GM12872 (cell line): Measurements from ENCODE around the gene CLCF1.

Experiments used
- CTCF ChIP-seq: IDR thresholded peaks from 3 replicates; pipeline ENCODE4 v1.5.1; 2011; ENCODE audit warnings: low read depth, mild to moderate bottlenecking, low read length, moderate library complexity; ENCODE audit not compliant: insufficient read depth

CLCF1 gene

GRCh38 chr11:67314218-67314617 is 59.2 kb downstream of the CLCF1 start:
- TF ChIP-seq CTCF: no peak
